OCI-LY3 (cell line): ENCODE measurements around the gene C21orf58.
"Not testable (repeated sequence)": the region's sequence is repeated elsewhere in the genome, so short reads cannot be mapped to it uniquely, and the experiment has no call there.

Source experiments
- H2AFZ ChIP-seq: fragments of 200-600, 300-600 bp; shearing (Covaris generic); 2 replicates; pipeline ENCODE4 v1.6.0; 2014; ENCODE audit warnings: antibody characterized with exemption, low read depth, low read length
- H3K27ac ChIP-seq: fragments of 200-600, 300-600 bp; sonication (generic); 2 replicates; pipeline ENCODE4 v1.5.1; 2014; ENCODE audit warnings: mild to moderate bottlenecking, low read length, moderate library complexity, mixed read lengths
- H3K27me3 ChIP-seq: fragments of 200-600, 300-600 bp; sonication (generic); 2 replicates; pipeline ENCODE4 v1.6.1; 2014; ENCODE audit warnings: low read depth, low read length, mixed read lengths
- H3K36me3 ChIP-seq: fragments of 200-600, 300-600 bp; sonication (generic); replicated peaks from 2 replicates; pipeline ENCODE3; 2014; ENCODE audit warnings: low read depth, low read length, mixed read lengths
- H3K4me1 ChIP-seq: fragments of 300-600, 200-600 bp; sonication (generic); 2 replicates; pipeline ENCODE4 v1.6.1; 2014; ENCODE audit warnings: low read length, mixed read lengths
- H3K4me2 ChIP-seq: fragments of 200-600, 300-600 bp; sonication (generic); 2 replicates; pipeline ENCODE4 v1.6.1; 2014; ENCODE audit warnings: low read length, mixed read lengths
- H3K4me3 ChIP-seq: fragments of 300-600, 200-600 bp; sonication (generic); 2 replicates; pipeline ENCODE4 v1.5.1; 2014; ENCODE audit warnings: antibody characterized with exemption, mild to moderate bottlenecking, low read length, moderate library complexity
- H3K79me2 ChIP-seq: fragments of 300-600, 200-600 bp; shearing (Covaris generic); 2 replicates; pipeline ENCODE4 v1.6.1; 2014; ENCODE audit warnings: mild to moderate bottlenecking, low read length, mixed read lengths
- H3K9ac ChIP-seq: fragments of 300-600, 200-600 bp; shearing (Covaris generic); 2 replicates; pipeline ENCODE4 v1.6.0; 2014; ENCODE audit warnings: mild to moderate bottlenecking, low read length, moderate library complexity
- H3K9me3 ChIP-seq: fragments of 200-600, 300-600 bp; shearing (Covaris generic); 2 replicates; pipeline ENCODE4 v1.6.1; 2014; ENCODE audit warnings: low read length, mixed read lengths; ENCODE audit not compliant: insufficient read depth
- H4K20me1 ChIP-seq: fragments of 200-600, 300-600 bp; sonication (generic); 2 replicates; pipeline ENCODE4 v1.6.1; 2016; ENCODE audit warnings: low read length, mixed read lengths; ENCODE audit not compliant: insufficient read depth
- EZH2phosphoT487 ChIP-seq: fragments of 200-600 bp; shearing (Covaris generic); IDR thresholded peaks from 2 replicates; pipeline ENCODE4 v1.6.1; 2018; ENCODE audit warnings: antibody characterized with exemption, mixed run types, low read depth
- TF ChIP-seq, protein P1 (sequence below): fragments of 200-600, 300-600 bp; sonication (generic); IDR thresholded peaks from 2 replicates; pipeline ENCODE4 v1.5.1; 2014; ENCODE audit warnings: antibody characterized with exemption, low read length, low read depth

C21orf58 gene

DNA sequence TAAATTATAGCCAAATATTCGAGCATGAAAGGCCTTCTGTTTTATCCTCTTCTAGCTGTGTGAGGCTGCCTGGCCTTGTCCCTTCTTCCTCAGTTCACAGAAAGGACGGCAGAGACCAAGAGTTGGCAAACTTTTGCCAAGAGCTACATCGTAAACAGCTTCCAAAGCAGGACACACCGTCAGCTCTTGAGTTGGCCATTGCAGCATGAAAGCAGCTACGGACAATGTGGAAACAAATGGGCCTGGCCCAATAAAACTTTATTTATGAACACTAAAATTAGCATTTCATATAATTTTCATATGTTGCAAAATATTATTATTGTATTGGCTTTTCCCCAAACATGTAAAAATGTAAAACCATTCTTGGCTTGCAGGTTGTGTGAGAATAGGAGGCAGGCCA lies 10.7 kb downstream of the C21orf58 start:
- Histone ChIP-seq H3K36me3 (no peaks in the 10 kb centered on the region), H3K4me2 (no peak overlapping the region), H4K20me1 (no peaks in the 10 kb centered on the region), H3K4me1 (no peaks in the 10 kb centered on the region), H3K79me2 (no peaks in the 10 kb centered on the region), H2AFZ (no peak overlapping the region), H3K27me3 (no peaks in the 10 kb centered on the region), H3K9me3 (no peaks in the 10 kb centered on the region), H3K4me3 (no peak overlapping the region), H3K27ac (no peak overlapping the region), H3K9ac (no peak overlapping the region)
- TF ChIP-seq EZH2phosphoT487: no peak

DNA sequence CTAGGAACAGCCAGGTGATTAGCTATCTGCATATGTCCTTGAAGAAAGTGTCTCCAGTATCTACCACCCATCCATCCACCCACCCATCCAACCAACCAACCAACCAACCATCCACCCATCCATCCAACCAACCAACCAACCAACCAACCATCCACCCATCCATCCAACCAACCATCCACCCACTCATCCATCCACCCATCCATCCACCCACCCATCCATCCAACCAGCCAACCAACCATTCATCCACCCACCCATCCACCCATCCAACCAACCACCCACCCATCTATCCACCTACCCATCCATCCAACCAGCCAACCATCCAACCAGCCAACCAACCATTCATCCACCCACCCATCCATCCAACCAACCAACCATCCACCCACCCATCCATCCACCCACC lies 12.1 kb downstream of the C21orf58 start:
- H3K4me2 ChIP-seq: no peak overlapping the region
- H3K36me3 ChIP-seq: no peaks in the 10 kb centered on the region
- TF ChIP-seq, protein P1, sequence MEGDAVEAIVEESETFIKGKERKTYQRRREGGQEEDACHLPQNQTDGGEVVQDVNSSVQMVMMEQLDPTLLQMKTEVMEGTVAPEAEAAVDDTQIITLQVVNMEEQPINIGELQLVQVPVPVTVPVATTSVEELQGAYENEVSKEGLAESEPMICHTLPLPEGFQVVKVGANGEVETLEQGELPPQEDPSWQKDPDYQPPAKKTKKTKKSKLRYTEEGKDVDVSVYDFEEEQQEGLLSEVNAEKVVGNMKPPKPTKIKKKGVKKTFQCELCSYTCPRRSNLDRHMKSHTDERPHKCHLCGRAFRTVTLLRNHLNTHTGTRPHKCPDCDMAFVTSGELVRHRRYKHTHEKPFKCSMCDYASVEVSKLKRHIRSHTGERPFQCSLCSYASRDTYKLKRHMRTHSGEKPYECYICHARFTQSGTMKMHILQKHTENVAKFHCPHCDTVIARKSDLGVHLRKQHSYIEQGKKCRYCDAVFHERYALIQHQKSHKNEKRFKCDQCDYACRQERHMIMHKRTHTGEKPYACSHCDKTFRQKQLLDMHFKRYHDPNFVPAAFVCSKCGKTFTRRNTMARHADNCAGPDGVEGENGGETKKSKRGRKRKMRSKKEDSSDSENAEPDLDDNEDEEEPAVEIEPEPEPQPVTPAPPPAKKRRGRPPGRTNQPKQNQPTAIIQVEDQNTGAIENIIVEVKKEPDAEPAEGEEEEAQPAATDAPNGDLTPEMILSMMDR: no peak
- TF ChIP-seq EZH2phosphoT487: no peak
- no peaks in the 10 kb centered on the region for H3K27me3 ChIP-seq
- H4K20me1 ChIP-seq: no peaks in the 10 kb centered on the region
- H2AFZ ChIP-seq: no peak overlapping the region
- H3K9me3 ChIP-seq: no peaks in the 10 kb centered on the region
- no peaks in the 10 kb centered on the region for H3K79me2 ChIP-seq
- no peak overlapping the region for H3K4me3 ChIP-seq
- no peak overlapping the region for H3K9ac ChIP-seq
- no peak overlapping the region for H3K27ac ChIP-seq
- H3K4me1 ChIP-seq: no peaks in the 10 kb centered on the region

DNA sequence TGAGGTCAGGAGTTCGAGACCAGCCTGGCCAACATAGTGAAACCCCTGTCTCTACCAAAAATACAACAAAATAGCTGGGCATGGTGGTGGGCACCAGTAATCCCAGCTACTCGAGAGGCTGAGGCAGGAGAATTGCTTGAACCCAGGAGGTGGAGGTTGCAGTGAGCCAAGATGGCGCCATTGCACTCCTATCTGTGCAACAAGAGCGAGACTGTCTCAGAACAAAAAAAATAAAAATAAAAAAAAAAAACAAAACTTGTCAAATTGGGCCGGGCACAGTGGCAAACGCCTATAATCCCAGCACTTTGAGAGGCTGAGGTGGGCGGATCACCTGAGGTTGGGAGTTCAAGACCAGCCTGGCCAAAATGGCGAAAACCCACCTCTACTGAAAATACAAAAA lies 13.4 kb downstream of the C21orf58 start:
- not testable (repeated sequence) for H3K27ac ChIP-seq, H3K79me2 ChIP-seq, H4K20me1 ChIP-seq, H3K36me3 ChIP-seq, H3K9ac ChIP-seq, H2AFZ ChIP-seq, H3K4me2 ChIP-seq, H3K4me3 ChIP-seq, H3K9me3 ChIP-seq, H3K27me3 ChIP-seq, H3K4me1 ChIP-seq

DNA sequence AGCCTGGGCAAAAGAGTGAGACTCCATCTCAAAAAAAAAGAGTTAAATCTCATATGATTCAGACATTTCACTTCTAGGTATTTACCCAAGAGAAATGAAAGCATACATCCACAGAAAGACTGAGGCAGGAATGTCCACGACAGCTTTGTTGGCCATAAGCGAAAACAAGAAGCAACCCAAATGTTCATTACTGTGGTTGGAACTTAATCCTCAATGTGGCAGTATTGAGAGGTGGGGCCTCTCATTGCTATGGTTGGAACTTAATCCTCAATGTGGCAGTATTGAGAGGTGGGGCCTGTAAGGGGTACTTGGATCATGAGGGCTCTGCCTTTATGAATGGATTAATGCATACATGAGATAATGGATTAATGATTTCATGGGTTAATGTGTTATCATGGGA lies 15.2 kb downstream of the C21orf58 start:
- no peak overlapping the region for H3K4me3 ChIP-seq
- no peaks in the 10 kb centered on the region for H3K9me3 ChIP-seq
- no peaks in the 10 kb centered on the region for H4K20me1 ChIP-seq
- H3K4me1 ChIP-seq: no peaks in the 10 kb centered on the region
- no peak for TF ChIP-seq EZH2phosphoT487
- H3K79me2 ChIP-seq: no peaks in the 10 kb centered on the region
- H2AFZ ChIP-seq: no peak overlapping the region
- H3K27me3 ChIP-seq: no peaks in the 10 kb centered on the region
- peaks cover 4% of the 10 kb centered on the region for H3K36me3 ChIP-seq
- H3K4me2 ChIP-seq: no peak overlapping the region
- no peak overlapping the region for H3K27ac ChIP-seq
- H3K9ac ChIP-seq: no peak overlapping the region

DNA sequence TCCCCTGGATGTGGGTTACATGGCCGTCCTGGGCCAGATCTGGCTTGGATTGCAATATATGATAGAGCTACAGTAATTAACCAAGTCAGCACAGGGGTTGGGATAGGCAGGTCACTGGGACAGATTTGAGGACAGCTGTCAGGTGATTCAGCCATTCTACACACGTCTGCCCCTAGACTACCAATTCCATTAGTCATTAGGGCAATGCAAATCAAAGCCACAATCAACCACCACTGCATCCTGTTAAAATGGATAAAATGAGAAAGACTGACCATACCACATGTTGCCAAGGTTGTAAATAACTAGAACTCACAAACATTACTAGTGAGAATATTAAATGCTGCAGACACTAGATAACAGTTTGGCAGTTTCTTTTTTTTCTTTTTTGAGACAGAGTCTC lies 16.0 kb downstream of the C21orf58 start:
- Histone ChIP-seq H3K79me2 (no peaks in the 10 kb centered on the region), H3K36me3 (peaks cover 4% of the 10 kb centered on the region), H4K20me1 (no peaks in the 10 kb centered on the region), H3K4me2 (no peak overlapping the region), H3K27me3 (no peaks in the 10 kb centered on the region), H3K27ac (no peak overlapping the region), H3K4me3 (no peak overlapping the region), H3K9ac (no peak overlapping the region), H2AFZ (no peak overlapping the region), H3K9me3 (no peaks in the 10 kb centered on the region), H3K4me1 (no peaks in the 10 kb centered on the region)
- no peak for TF ChIP-seq EZH2phosphoT487
- TF ChIP-seq, protein P1: no peak
